NT2/D1 (cell line): ENCODE measurements around the gene OPCML.

ENCODE experiments used
- YY1 ChIP-seq: IDR thresholded peaks from 2 replicates; pipeline ENCODE4 v1.6.1; 2011; ENCODE audit not compliant: insufficient read length, insufficient read depth
- ZNF274 ChIP-seq: IDR thresholded peaks from 2 replicates; pipeline ENCODE4 v1.6.1; 2011; ENCODE audit warnings: mild to moderate bottlenecking, low read depth, low read length

DNA sequence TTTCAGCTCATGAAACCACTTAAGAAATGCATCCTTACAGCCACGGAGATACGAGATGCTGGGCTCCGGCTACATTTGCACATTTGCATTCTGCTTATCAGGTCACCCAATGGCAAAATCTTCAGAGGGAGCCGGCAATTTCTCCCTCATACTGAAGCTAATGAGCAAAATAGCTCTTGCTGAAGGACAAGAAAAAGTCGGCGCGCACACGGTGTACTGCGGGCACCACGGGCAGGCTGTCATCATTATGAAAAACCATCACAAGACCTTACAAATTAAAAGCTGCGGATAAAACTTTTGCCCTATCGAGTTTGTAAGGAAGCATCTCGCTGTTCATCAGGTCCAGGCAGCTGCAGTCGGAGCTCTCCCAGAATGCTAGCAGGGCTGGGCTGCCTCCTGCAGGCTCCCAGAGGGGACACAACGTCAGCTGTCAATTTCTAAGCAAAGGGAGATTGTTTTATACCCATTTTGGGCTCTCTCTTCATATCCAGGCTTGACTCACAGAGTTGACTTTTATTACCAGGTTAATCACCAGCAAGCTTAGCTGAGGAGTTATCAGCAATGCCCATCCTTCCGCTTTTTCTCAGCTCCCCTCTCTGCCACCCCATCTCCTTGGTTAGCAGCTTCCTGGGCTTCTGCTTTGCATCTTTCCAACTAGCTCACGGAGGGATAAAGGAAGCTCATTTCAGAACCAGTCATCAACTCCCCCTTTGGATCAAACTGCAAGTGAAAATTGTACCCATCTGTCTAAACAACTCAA is 375.1 kb downstream of the OPCML start:
- TF ChIP-seq YY1 (no peak), ZNF274 (no peak)
